Stimulated activated CD4-positive, alpha-beta T cell treated with anti-CD3 and anti-CD28 coated beads, Interleukin-1b, Interleukin-23, amount 100 ng/mL, for 1 hour (primary cell): ENCODE measurements around the gene FCGR2B.
"Not testable (repeated sequence)": the region's sequence is repeated elsewhere in the genome, so short reads cannot be mapped to it uniquely, and the experiment has no call there.

ENCODE experiments used
- DNase-seq, 2 donors: peaks; one replicate each; pipeline ENCODE4 v3.0.0-alpha.2; 2020; ENCODE audit warnings: low read depth in 2 of 2

Gene FCGR2B

DNA sequence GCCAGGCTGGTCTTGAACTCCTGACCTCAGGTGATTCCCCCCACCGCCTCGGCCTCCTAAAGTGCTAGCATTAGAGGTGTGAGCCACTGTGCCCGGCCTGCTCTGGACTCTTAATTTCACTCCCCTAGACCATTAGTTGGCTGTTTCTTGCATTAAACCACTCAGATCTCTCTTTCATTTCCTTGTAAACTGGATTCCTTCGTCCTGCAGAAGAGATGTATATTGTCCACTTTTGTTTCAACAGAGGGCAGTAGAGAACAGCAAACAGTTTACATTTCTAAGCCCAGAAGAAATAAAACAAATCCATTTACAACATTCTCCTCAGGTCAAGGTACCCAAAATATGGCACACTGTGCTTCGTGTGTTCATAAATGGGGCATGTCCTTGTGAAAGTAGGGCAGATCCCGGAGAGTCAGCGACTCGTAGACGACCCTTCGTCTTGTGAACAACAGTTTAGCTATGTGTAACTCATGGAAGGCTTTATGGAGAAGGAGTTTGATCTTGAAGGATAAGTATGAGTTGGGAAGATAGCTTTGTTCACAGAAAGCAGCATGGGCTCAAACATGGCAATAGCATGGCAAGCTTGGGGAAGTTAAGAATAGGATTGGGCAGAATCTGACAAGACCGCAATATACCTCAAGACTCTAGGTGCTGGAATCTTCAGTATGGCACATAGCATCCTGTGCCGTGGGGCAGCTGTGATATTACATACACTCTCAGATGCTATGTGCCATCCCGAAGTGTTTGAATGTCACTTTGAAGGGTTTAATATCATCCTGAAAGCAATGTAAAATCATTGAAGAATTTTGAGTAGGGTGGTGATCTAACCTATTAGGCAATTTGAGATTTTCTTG, 15.2 kb upstream of the FCGR2B start:
- DNase-seq, result not testable (repeated sequence)

GRCh38 chr1:161653541-161653940, 9.4 kb upstream of the FCGR2B start:
- DNase-seq, result not testable (repeated sequence)

DNA sequence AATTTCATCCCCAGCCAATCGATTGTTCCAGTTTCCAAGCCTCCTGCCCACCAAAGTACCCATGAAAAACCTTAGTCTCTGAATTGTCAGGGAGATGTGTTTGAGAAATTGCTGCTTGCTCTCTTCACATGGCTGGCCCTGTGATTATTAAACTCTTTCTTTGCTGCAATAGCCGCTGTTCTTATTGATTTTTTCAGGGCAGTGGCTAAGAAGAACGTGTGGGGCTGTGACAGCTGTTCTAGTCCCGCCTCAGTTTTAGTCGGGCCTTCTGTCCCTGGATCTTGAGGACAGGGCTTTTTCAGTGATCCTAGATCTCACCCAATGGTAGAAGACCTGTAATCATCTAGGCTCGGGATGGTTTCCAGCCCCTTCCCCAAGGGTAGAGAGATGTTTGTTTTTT, 9.0 kb upstream of the FCGR2B start:
- not testable (repeated sequence) for DNase-seq

GRCh38 chr1:161658524-161658923, 4.4 kb upstream of the FCGR2B start:
- not testable (repeated sequence) for DNase-seq

GRCh38 chr1:161661660-161662311, 1.2 kb upstream of the FCGR2B start:
- not testable (repeated sequence) for DNase-seq

GRCh38 chr1:161663569-161663968, 626 bp downstream of the FCGR2B start:
- DNase-seq, result not testable (repeated sequence)

DNA sequence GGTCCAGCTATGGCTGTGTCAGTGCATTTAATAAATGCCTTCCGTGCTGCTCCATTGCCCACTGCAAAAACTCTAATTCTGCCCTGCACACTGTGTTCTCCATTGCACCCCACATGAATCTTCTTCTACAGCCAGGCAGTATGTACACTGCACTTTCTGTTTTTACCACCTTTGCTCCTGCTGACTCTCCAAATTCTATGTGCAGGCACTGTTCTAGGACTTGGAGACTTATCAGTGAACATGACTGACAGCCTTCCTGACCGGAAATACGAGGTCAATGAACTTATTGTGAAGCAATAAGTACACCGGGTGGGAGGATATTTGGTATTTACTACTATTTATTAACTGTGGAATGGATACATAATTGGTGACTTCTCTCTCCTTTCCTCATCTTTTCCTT, 1.7 kb downstream of the FCGR2B start:
- DNase-seq, result not testable (repeated sequence)

GRCh38 chr1:161671045-161672020, 8.4 kb downstream of the FCGR2B start:
- not testable (repeated sequence) for DNase-seq

GRCh38 chr1:161673437-161673836, 10.5 kb downstream of the FCGR2B start:
- not testable (repeated sequence) for DNase-seq

DNA sequence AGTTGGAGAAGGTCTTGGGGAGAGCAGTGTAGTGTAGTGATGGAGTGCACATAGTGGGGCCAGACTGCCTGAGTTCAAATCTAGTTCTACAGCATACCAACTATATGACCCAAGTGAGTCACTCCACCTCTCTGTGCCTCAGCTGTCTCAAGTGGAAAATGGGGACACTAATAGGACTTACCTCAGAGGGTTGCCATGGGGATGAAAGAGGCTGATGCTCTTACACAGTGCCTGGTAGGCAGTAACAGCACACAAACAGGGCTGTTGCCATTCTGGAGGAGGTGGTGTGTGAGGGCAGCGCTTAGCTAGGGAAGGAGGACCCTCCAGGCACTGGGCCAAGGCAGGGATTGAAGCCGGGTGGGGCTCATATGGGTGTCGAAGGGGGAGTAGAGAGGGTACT, 11.5 kb downstream of the FCGR2B start:
- DNase-seq, result not testable (repeated sequence)

- not testable (repeated sequence) for DNase-seq
Measured at GRCh38 chr1:161674908-161675307, 12.0 kb downstream of the FCGR2B start.

DNA sequence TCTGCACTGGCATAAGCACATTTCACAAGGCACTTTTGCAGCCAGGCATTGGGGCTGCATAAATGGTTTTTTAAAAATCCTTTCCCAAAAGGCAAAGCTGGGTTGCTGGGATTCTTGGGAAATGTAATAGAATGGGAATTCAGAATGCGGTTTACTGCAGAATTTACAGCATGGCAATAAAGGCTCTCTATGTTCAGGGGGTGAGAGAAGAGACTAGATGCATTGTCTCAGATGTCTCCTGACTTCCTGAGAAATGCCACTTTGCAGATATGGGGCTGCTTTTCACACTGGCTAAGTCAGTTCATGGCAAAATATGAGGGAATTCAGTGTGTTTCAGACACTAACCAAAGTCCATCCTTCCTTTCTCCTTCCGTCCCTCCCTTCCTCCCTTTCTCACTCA, 13.5 kb downstream of the FCGR2B start:
- DNase-seq, result no peak

DNA sequence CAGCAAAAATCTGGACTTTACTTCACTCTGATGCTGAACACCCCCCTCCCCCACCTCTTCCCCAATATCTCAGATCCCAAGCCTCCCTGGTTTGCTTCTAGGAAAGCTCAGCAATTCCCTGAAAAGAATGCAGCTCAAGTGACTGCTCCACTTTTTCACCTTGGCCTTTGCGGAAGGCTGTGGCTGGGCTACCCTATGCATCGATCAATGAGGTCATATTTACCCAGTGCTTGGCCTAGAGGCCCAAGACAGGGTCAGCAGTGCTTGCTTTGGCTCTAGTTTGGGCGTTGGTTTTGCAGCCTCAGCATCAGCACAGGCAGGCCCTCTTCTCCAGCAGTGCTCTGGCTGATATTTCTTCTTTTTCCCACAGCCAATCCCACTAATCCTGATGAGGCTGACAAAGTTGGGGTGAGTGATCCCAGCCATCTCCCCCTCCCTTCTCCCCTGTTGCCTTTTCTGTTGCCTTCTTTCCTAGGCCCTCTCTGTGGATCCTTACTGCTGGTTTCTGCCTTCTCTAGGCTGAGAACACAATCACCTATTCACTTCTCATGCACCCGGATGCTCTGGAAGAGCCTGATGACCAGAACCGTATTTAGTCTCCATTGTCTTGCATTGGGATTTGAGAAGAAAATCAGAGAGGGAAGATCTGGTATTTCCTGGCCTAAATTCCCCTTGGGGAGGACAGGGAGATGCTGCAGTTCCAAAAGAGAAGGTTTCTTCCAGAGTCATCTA, 14.2 kb downstream of the FCGR2B start:
- DNase-seq, result no peak

- DNase-seq, result no peak
Measured at GRCh38 chr1:161678500-161678899, 15.6 kb downstream of the FCGR2B start.

GRCh38 chr1:161681879-161682278, 18.9 kb downstream of the FCGR2B start:
- DNase-seq, result no peak

GRCh38 chr1:161688946-161689345, 26.0 kb downstream of the FCGR2B start:
- DNase-seq, result no peak

GRCh38 chr1:161691846-161692245, 28.9 kb downstream of the FCGR2B start:
- no peak for DNase-seq

GRCh38 chr1:161693020-161693712, 30.2 kb downstream of the FCGR2B start:
- not testable (repeated sequence) for DNase-seq

- DNase-seq, result not testable (repeated sequence)
Measured at GRCh38 chr1:161698302-161698701, 35.4 kb downstream of the FCGR2B start.

DNA sequence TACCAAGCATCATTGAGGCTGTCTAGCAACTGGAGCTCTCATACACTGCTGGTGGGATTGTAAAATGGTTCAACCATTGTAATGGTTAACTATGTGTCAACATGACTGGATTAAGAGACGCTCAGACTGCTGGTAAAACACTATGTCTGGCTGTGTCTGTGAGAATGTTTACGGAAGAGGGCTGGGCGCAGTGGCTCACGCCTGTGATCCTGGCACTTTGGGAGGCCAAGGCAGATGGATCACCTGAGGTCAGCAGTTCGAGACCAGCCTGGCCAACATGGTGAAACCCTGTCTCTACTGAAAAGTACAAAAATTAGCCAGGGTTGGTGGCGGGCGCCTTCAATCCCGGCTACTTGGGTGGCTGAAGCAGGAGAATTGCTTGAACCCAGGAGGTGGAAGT, 39.3 kb downstream of the FCGR2B start:
- DNase-seq, result no peak

DNA sequence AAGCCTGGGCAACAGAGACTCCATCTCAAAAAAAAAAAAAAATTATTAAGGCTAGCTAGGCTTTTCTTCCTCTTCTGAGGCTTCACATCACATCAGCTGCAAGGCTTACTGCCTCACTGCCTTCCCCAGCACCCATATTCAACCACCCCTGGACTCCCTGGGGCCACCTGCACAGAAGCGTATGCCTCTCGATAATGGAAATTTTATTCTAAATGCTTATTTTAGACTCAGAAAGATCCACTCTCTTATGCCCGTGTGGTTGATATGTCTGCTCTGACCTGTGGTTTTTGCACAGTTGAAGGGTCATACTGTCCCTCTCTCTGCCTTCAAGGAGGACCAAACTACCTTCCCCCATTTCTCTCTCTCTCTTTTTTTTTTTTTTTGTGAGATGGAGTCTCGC, 42.6 kb downstream of the FCGR2B start:
- no peak for DNase-seq
